Stomach (tissue), 9 donors: ENCODE results near the gene KLHL17. TPM values are rescaled to one million over a fixed set of nuclear protein-coding genes. Genes with fewer than 3 reads are reported as not detected.

Experiments used
- DNase-seq, 2 donors: peaks; one replicate each; pipeline versions ENCODE4 v3.0.0 to v3.0.0-alpha.2; 2013 to 2019
- H3K27ac ChIP-seq, 5 donors: fragments of 200-600 bp in 4 of 5; sonication (generic) in 4 of 5; one replicate each; pipeline ENCODE4 v1.5.1; 2013 to 2019; ENCODE audit warnings: mild to moderate bottlenecking in 1 of 5, moderate library complexity in 1 of 5
- H3K27me3 ChIP-seq, 3 donors: fragments of 200-600 bp; sonication (generic); one replicate each; pipeline ENCODE4 v1.5.1; 2017 to 2019; ENCODE audit warnings: mixed run types in 1 of 3
- H3K36me3 ChIP-seq, 4 donors: fragments of 200-600 bp; sonication (generic); 1 replicate in 3 of 4; 2 replicates in 1 of 4; pipeline ENCODE4 v1.5.1; 2016 to 2019
- H3K4me1 ChIP-seq, 4 donors: fragments of 200-600 bp; sonication (generic); one replicate each; pipeline ENCODE4 v1.5.1; 2016 to 2019
- H3K4me3 ChIP-seq, 4 donors: fragments of 200-600 bp; sonication (generic) in 3 of 4; one replicate each; pipeline ENCODE4 v1.5.1; 2016 to 2019; ENCODE audit warnings: mild to moderate bottlenecking in 1 of 4
- H3K9me3 ChIP-seq, 4 donors: fragments of 200-600 bp; sonication (generic); one replicate each; pipeline ENCODE4 v1.5.1; 2016 to 2019
- CTCF ChIP-seq, 7 experiments: fragments of 450-650 bp in 4 of 7; fragments of 200-600 bp in 3 of 7; sonication (generic) in 3 of 7; IDR thresholded peaks; one replicate each; pipeline ENCODE4 v1.5.1; 2016 to 2019; ENCODE audit warnings: antibody characterized with exemption in 7 of 7, control low read depth in 2 of 7, mild to moderate bottlenecking in 1 of 7
- EP300 ChIP-seq: sonication (generic); formaldehyde crosslinking; IDR thresholded peaks from one replicate; pipeline ENCODE4 v1.6.1; 2017; ENCODE audit warnings: antibody characterized with exemption
- POLR2A ChIP-seq, 4 donors: fragments of 450-650 bp; IDR thresholded peaks; one replicate each; pipeline ENCODE4 v1.6.1; 2016; ENCODE audit warnings: antibody characterized with exemption in 4 of 4, control low read depth in 2 of 4, mild to moderate bottlenecking in 1 of 4, moderate library complexity in 1 of 4
- POLR2AphosphoS5 ChIP-seq, 3 donors: sonication (generic); formaldehyde crosslinking; IDR thresholded peaks; one replicate each; pipeline ENCODE4 v1.6.1; 2016; ENCODE audit warnings: antibody characterized with exemption in 3 of 3
- WGBS, 5 donors: extraction: QIAGEN DNeasy Blood & Tissue Kit in 3 of 5; methylation state at CpG; one replicate each; pipeline versions ENCODE4 v1.1.5 to v1.1.7; 2013 to 2018; 5-methylcytosine and 5-hydroxymethylcytosine counted together
- intact Hi-C: fragments of 100-400 bp; cut with DNase I; formaldehyde crosslinking; loops from one replicate; pipeline ENCODE4 v1.15.1; 2023; ENCODE audit warnings: low total_unique reads
- polyA plus RNA-seq, 3 donors: library from polyadenylated mRNA; stranded (reverse); fragments of 200-250 nt; gene quantifications; one replicate each; pipeline ENCODE4 v1.2.3, GENCODE V29; 2013
- total RNA-seq, 5 donors: library from RNA; depleted of rRNA; stranded (reverse); fragments of >200 nt; gene quantifications; one replicate each; pipeline versions ENCODE4 v1.1.0 to v1.2.3, GENCODE V29; 2014 to 2016
- donor health status: healthy with polysubstance abuse.
- donor health status: Bipolar disorder and iron deficiency.
- donor health status: healthy.

The KLHL17 gene
- total and polyA plus RNA-seq, 8 donors: 1.7 to 99.9 (median 7.6) TPM

- peak overlapping the region in 4 of 5 donors; percentile 55 to 84 (median 82) for H3K27ac ChIP-seq
- H3K4me1 ChIP-seq: peaks cover 41 to 84% (median 60%) of the 10 kb centered on the region in 4 donors
- no peaks in the 10 kb centered on the region for H3K9me3 ChIP-seq
- DNase-seq: peak; percentile 56 to 94
- peak overlapping the region; percentile 41 to 61 (median 44) for H3K4me3 ChIP-seq
- 0 to 1% (median 1%) methylated on average over 56 to 85 of the region's 86 CpGs for WGBS, 5 donors
- intact Hi-C loops: loop anchor here (5.0 kb wide), 1 partner anchor 38 kb away; no protein-coding TSS in a partner anchor
- peaks cover 0 to 86% (median 60%) of the 10 kb centered on the region in 3 donors for H3K27me3 ChIP-seq
- no peak for TF ChIP-seq POLR2A (IDR thresholded peaks at IDR 0.05)
- TF ChIP-seq POLR2AphosphoS5 (IDR thresholded peaks at IDR 0.05): no peak
- TF ChIP-seq CTCF (IDR thresholded peaks at IDR 0.05): peak in 1 of 7 experiments; percentile 9
- peaks cover 2 to 12% (median 10%) of the 10 kb centered on the region in 4 donors for H3K36me3 ChIP-seq
Observed at GRCh38 chr1:940107-941014, 20.0 kb upstream of the KLHL17 start.

- Histone ChIP-seq H3K4me1 (peaks cover 36 to 78% (median 53%) of the 10 kb centered on the region in 4 donors), H3K27ac (peak overlapping the region; percentile 50 to 84 (median 81)), H3K27me3 (peaks cover 0 to 78% (median 54%) of the 10 kb centered on the region in 3 donors), H3K9me3 (no peaks in the 10 kb centered on the region), H3K4me3 (peak overlapping the region; percentile 41 to 61 (median 44)), H3K36me3 (peaks cover 5 to 19% (median 18%) of the 10 kb centered on the region in 4 donors)
- intact Hi-C loops: loop anchor here (5.0 kb wide), 1 partner anchor 39 kb away; no protein-coding TSS in a partner anchor
- WGBS, 5 donors: 0 to 5% (median 3%) methylated on average over 6 to 36 of the region's 36 CpGs
- no peak for TF ChIP-seq CTCF (IDR thresholded peaks at IDR 0.05)
- no peak for TF ChIP-seq EP300
- no peak for TF ChIP-seq POLR2AphosphoS5 (IDR thresholded peaks at IDR 0.05)
- TF ChIP-seq POLR2A (IDR thresholded peaks at IDR 0.05): no peak
- no peak for DNase-seq
Observed at GRCh38 chr1:941015-941587, 19.3 kb upstream of the KLHL17 start.

- WGBS, 5 donors: 0 to 2% (median 1%) methylated on average over 10 to 95 of the region's 98 CpGs
- peaks cover 0 to 71% (median 47%) of the 10 kb centered on the region in 3 donors for H3K27me3 ChIP-seq
Observed at GRCh38 chr1:941588-942383, 18.6 kb upstream of the KLHL17 start.

More at GRCh38 chr1:941588-942383, 18.6 kb upstream of the KLHL17 start:
- Histone ChIP-seq H3K4me3 (peak overlapping the region; percentile 41 to 61 (median 44)), H3K36me3 (peaks cover 12 to 26% (median 25%) of the 10 kb centered on the region in 4 donors), H3K4me1 (peaks cover 36 to 77% (median 52%) of the 10 kb centered on the region in 4 donors), H3K27ac (peak overlapping the region; percentile 50 to 84 (median 81)), H3K9me3 (no peaks in the 10 kb centered on the region)
- peak; percentile 73 to 94 for DNase-seq
- intact Hi-C loops: loop anchor here (5.0 kb wide), 1 partner anchor 39 kb away; no protein-coding TSS in a partner anchor
- TF ChIP-seq CTCF (IDR thresholded peaks at IDR 0.05) (no peak), POLR2AphosphoS5 (IDR thresholded peaks at IDR 0.05) (no peak), POLR2A (IDR thresholded peaks at IDR 0.05) (no peak), EP300 (no peak)
